ENCODE results near the gene SOX6.

Gene SOX6

DNA sequence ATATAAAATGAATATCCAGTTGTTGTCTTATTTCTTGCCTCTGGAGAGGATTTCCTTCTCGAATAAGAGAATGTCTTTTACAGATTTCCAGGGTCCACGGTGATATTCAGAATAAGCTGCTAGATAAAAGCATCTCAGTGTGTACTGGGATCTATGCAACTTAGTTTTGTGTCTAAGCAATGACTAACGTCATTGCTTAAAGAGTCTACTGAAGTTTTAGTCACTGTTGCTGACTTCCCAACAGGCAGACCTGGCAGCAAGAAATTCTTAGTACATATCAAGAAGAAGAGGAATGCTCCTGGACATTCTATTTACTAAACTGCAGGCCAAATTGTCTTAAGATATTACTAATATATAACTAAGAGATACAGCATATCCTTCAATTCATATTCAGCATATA, 70.3 kb downstream of the SOX6 start:
- no peak for DNase-seq
- intact Hi-C loops (cut with DNase I), result no loop called here

DNA sequence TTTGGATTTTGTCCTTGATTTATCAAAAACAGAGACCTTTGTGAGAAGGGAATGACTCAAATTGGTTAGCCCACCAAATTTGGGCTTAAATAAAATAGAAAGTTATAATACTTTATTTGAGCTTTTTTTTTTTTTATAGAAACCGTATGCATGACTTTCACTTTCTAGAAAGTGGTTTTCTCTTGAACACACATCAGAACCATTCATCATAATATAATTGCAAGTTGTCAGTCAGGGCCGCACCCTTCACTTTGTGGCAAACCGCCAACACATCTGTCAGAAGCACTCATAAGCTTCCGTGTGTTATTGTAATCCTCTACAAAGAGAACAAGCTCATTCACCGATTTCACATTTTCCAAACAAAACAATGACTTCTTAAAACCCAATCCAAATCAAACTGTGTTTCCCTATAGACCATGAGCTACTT, 76.1 kb downstream of the SOX6 start:
- intact Hi-C loops (cut with DNase I), result no loop called here
- DNase-seq, result peak in 3 of 10 donors; percentile 24 to 54 (median 52)

DNA sequence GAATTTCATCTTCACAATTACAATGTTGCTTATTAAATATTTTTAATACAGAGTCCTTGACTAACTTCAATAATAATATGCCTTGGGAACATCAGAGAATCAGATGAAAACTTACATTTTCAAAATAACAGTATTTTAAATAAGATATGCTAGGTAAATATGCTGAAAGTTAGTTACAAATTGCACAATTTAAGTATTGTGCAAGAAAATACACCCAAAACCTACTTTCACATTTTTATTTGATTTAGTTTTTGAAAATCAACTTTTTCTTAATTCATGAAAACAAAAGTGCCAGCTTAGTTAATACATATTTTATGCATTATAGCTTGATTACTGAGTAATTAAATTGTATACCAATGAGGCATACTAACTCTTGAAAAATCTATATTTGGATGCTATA, 76.8 kb downstream of the SOX6 start:
- intact Hi-C loops (cut with DNase I), result no loop called here
- no peak for DNase-seq

DNA sequence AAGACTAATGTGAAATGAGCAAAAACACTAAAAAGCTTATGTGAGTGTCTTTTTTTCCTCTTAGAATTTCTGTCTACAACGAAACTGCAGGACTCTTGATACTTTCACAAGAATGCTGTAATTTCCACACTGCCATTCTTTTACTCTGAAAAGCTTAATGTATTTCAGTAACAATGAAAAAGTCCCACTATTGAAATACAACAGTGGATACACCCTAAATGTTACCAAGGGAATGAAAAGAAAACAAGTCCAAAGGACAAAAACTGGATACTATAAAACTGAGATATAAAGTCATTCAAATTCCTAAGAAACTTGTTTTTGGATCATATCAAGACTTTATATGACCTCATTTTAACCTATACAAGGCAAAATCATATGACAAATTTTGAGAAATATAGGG, 77.4 kb downstream of the SOX6 start:
- no peak for DNase-seq
- intact Hi-C loops (cut with DNase I), result no loop called here

DNA sequence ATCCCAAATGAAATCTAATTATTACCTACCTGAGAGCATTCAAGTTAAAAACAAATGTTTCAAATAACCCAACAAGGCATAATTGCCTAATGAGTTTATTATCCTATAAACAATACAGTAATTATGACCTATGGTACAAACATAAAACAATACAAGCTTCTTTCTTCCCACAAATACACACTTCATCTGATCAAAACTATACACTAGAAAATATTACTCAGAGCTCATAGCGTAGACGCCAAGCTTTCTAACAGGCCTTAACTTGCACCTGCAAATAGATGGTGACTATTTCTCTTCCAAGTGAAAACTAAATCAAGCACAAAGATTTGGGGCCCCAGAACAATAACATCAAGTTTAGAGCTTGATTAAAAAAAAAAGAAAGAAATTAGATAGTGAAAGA, 78.1 kb downstream of the SOX6 start:
- intact Hi-C loops (cut with DNase I), result no loop called here
- DNase-seq, result no peak

DNA sequence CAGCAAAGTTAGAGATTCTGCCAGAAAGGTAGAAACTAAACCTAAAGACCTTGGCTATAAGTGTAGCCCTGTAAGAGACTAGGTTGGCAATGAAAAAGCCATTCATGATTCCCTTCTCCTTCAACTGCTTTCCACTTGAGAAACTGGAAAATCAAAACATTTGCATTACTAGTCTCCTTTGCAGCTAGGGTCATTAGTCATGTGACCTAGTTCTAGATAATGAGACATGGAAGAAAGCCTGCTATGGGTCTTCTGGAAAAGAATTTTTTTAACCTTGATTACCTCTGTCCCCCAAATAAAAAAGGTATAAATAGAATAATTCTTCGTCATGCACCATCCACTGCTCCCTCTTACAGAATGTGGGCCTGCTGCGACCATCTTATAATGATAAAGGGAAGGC, 80.1 kb downstream of the SOX6 start:
- no peak for DNase-seq

DNA sequence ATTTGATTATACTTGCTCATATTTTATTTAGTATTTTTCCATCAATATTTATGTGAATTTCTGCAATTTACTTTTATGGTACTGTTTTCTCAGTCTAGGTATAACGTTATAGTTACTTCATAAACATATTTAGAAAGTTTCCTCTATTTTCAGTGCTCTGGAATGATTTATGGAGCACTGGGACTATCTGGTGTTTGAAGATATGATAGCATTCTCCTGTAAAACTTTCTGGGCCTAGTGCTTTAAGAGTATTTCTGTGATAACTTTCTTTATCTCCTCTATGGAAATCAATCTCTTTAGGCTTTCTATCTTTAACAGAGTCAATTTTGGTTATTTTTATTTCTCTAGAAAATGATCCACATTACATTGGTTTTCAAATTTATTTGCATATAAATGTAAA, 85.1 kb downstream of the SOX6 start:
- DNase-seq, result no peak
- intact Hi-C loops (cut with DNase I), result no loop called here

More for the DNA sequence above, 80.1 kb downstream of the SOX6 start:
- intact Hi-C loops (cut with DNase I), result no loop called here

DNA sequence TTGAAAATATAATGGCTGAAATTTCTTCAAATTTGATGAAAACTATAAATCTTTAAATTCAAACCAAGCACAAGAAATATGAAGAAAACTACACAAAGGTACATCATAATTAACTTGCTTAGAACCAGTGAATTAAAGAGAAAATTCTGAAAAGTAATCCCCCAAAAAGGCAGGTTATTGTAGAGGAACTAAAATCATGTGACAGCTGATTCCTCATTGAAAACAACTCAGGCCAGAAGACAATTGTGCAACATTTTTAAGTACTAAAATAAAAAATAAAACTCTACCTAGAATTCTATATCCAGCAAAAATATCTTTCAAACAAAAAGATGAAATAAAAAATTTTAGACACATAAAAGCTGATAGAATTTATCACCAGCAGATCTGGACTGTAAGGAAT, 90.3 kb downstream of the SOX6 start:
- DNase-seq, result no peak
- intact Hi-C loops (cut with DNase I), result no loop called here

DNA sequence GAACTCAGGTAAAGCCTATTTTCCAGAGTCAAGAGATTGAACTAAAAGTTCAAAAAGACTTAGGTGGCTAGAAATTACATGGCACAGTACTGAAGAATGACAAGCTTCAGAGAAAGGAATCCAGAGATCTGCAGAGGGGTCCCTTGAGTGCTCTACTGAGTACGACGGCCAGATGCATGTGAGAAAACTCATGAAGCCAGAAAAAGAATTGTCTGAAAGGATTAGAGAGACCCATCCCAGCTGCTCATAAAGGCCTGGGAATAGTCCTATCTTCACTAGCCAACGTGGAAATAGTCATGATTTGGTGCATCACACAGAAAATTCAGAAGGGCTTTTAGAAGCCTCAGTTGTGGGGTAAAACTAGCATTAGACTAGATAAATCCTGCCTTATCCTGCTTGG, 91.3 kb downstream of the SOX6 start:
- DNase-seq, result no peak
- intact Hi-C loops (cut with DNase I), result no loop called here

DNA sequence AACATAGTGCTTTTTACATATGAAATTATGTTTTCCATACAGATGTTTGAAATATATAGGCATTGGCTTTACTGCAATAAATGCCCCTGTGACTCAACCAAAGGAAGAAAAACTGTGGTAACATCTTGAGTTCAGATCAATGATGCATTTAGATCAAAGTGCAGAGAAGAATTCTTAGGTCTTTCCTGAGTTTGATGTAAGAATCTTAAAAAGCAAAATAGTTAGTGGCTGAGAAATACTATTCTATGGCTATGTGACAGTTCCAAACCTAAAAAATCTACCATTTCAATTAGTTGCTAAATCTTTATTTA, 93.7 kb downstream of the SOX6 start:
- intact Hi-C loops (cut with DNase I), result no loop called here

DNA sequence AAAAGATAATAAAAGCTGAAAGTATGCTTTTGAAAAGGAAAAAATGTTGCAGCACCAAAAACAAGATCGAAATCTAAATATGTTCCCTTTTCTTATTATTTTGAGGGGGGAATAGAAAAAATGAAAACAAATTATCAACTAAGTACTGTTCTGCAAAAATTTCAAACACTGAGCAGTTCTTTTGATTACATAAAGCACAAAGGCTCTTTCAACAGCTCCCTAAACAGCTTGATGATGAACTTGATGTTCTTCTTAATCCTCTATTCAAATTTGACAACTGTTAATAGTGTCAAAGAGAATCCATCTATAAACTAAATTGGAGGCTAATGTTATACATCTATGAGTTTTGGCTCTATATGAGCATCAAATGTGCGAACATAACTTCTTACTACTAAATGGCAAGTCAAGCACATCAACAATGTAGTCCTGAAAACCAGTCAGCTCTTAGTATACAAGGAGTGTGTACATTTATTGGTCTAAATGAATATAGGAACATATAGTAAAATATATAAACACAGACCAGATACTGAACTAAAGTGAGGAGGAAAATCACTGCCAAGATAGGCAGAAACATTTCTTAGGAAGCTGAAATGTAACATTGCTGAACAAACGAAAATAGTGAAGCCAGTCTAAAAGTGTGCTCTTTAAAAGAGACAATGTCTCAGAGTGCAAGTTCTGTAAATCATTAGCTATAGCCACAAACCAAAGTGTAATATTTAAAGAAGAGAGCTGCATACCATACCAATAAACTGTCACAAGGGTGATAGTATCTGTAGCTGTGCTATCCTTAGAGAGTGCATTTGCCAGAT, 94.3 kb downstream of the SOX6 start:
- DNase-seq, result no peak
- intact Hi-C loops (cut with DNase I), result no loop called here

More for the DNA sequence above, 93.7 kb downstream of the SOX6 start:
- DNase-seq, result no peak

DNA sequence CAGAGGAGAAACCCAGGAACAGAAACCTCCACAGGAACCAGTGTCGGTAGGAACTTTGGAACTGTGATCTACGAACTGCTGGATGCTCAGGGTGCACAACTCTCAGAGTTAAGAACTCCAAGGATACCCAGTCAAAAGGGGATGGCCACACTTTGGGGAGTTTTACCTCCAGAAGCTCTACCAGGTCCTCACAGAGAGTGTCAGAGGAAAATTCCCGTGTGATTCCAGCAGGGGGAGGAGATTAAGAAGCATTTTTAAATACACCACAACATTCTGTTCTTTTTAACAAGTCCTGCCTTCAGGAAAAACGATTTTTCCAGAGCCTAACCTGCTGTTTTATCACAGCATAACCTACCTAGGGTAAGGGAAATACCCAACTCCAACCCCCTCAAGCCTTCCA, 104.0 kb downstream of the SOX6 start:
- intact Hi-C loops (cut with DNase I), result no loop called here
- no peak for DNase-seq

DNA sequence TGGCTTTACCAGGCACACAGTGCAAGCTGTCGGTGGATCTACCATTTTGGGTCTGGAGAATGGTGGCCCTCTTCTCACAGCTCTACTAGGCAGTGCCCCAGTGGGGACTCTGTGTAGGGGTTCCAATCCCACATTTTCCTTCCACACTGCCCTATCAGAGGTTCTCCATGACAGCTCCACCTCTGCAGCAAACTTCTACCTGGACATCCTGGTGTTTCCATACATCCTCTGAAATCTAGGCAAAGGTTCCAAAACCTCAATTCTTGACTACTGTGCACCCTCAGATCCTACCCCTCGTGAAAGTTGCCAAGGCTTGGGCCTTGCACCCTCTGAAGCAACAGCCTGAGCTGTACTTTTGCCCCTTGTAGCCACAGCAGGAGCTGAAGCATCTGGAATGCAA, 108.1 kb downstream of the SOX6 start:
- no peak for DNase-seq
- intact Hi-C loops (cut with DNase I), result no loop called here

DNA sequence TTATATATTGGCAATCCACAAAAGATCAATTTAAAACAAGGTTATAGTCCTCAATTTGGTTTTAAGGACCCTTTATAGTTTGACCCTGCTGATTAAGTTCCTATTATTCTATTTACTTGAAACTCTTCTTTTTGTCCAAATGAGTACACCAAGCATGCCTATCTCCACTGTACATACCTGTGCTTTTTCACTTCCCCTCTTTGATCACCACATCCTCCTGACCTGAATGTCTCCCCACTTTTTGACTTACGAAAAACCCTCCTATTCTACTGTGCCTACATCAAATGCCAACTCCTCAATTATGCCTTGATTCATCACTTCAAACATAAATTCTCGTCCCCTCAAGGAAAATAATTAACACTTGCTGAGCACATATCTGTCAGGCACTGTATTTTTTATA, 113.5 kb downstream of the SOX6 start:
- DNase-seq, result no peak
- intact Hi-C loops (cut with DNase I), result no loop called here

DNA sequence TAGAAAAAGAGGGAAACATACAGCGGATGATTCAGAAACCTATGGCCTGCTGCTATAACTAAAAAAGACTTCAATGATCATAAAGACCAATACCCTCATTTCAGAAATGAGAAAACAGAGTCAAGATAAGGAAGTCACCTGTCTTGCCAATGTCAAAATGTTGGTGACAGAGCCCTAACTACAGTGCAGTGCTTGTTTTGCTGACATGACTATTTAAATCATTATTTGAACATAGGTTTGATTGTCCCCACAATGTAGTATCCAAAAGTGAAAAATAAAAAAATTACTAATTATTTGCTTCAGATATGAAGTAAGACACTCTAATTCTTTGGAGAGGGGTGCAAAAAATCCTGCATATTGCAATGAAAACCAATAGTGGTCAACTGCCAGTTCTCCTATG, 115.7 kb downstream of the SOX6 start:
- no peak for DNase-seq
- intact Hi-C loops (cut with DNase I), result no loop called here

DNA sequence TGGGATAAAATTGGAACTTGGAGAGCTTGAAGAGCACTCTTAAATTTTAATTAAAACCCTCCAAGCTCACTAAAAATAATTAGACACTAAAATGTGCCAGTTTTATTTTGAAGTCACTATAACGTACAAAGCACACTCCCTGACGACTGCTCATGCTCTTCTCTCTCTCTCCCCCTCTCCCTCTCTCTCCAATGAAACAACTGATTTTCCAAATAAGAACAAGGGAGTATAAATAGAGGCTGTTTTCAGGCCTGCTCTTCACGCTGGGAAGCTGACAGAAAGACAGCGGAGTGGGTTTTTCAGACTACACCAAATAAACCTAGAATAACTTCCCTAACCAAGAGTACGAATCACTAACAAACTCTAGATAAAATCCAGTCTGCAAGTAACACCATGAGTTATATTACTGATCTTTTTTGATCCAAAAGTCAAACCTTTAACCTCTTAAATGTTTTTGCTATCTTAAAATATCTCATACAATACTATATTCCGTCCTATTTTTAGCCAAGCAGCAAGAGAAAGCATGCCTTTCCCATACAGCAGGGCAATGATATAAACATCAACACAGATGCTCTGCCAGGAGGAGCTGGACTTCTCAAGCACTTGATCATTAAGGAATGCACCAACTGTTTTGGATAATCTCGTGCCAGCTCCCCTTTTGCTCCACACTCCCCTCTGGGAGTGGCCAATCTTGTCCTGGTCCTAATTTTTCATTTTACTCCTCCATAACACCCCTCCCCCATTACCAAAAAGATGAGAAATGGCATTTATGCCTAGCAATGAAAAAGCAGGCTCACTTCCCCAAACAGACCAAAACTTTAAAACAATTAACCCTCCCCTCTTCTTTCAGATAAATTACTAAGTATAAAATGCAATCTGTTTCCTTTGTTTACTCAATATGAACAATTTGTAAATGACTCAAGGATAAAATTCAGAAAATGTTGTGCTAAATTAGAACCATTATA, 116.9 kb downstream of the SOX6 start:
- intact Hi-C loops (cut with DNase I), result no loop called here
- no peak for DNase-seq

DNA sequence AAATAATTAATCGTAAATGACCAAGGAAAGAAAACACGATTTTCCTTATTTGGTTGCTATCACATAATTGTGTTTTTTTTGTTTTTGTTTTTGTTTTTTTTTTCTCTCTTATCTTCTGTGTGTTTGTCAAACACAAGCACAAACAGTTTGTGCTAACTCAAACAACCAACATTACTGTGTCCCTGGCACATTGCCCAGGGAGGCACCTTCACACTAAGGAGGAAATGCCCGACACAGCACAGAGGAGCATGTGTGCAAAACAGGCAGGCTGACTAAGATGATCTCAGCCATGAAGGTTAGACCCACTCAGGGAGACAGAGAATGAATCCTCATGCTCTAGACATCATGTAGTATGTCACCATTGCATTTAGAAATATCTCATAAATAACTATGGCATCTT, 130.1 kb downstream of the SOX6 start:
- DNase-seq, result peak in 1 of 10 donors; percentile 9
- intact Hi-C loops (cut with DNase I), result no loop called here

DNA sequence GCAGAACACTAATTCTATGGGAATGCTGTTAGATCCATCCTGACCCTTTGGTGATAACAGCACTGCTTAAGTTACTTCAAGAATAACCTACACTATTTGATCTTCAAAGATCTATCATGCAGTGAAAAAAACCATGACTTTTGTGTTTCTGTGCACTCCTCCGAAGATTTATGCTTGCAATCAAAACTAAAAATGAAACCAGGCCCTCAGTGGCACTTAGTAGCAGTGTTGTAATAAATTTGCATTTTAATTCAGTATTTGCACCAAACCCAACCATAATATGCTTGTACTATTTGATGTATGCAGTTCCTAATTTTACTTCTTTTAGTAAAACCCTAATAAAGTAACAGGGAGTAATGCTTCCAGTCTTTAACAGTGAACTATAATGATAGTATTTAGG, 130.7 kb downstream of the SOX6 start:
- no peak for DNase-seq
- intact Hi-C loops (cut with DNase I), result no loop called here

DNA sequence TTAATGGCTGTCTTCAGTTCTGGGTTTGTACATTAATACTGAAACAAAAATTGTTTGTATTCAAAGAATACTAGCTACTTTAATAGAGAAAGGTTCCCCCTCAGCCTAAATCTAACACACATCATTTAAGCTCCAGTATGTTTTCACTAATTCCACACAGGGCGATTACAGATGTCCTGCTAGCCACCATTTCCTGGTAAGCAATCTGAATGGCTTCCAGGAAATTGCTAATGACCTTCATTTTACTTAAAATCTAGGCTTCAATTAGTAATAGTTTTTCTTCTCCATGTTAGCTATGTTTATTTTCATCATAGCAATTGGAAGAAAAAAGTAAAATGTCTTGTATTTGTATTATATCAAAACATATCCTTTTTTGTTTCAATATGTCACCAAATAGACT, 132.8 kb downstream of the SOX6 start:
- DNase-seq, result no peak
- intact Hi-C loops (cut with DNase I), result no loop called here

DNA sequence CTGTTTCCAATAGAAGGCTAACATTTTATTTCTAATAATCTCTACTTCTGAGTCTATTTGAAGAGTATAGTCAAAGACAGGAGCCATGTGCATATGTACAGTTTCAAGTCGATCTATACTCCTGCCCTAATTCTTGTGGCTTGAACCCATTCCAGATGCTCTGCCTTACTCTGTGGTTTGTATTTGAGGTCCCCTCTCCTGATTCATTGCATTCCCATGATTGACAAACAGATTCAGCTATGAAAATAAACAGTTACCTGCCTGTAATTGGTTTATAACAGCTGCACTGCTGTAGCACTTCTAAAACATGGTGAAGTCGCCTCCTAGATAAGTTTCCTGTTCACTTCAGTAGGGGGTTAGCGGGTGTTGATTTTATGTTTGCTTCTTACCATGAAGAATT, 138.7 kb downstream of the SOX6 start:
- DNase-seq, result no peak

DNA sequence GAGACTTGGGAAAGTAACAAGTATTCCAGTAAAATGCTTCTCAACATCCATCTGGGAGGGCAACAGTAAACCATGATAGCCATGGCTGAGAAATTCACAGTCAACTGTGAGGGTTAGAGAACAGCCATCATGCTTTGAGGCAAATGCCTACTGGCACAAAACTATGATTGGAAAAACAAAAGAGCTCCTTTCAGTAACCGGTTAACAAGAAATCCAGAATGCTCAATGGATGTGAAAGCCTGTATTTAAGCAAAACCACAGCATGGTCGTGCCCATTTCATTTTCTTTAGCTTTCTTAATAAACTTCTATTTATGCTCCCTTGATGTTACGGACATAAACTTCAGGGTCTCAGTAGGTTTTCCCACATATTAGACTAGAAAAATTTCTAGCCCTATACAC, 139.5 kb downstream of the SOX6 start:
- DNase-seq, result no peak
- intact Hi-C loops (cut with DNase I), result no loop called here

More for the DNA sequence above, 138.7 kb downstream of the SOX6 start:
- intact Hi-C loops (cut with DNase I), result no loop called here

DNA sequence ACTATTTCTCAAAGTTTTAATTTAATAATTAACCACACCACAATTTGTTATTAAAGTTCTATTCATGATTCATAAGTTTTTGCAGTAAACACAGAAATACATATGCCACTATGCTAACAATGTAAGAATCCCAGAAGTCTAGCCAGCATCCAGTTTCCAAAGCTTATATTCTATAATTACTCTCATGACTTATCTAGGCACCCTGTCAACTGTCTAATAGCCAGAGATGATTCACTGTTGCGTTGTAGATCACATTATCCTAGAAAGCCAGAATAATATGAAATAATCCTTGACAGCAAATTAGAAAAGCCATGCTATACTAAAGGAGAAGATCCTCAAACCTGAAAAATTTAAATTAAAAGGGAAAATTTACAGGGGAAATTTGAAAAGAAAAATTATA, 141.0 kb downstream of the SOX6 start:
- DNase-seq, result no peak
- intact Hi-C loops (cut with DNase I), result no loop called here
